Adrenal gland (tissue), 5 donors: ENCODE data around the gene PPP2R5C.

Experiments
- CTCF ChIP-seq, 6 experiments: fragments of 450-650 bp in 4 of 6; fragments of 200-600 bp in 2 of 6; sonication (generic) in 1 of 6; IDR thresholded peaks; 1 replicate in 5 of 6; 2 replicates in 1 of 6; pipeline versions ENCODE4 v1.5.1 to v1.8.0; 2016 to 2021; ENCODE audit warnings: antibody characterized with exemption in 6 of 6, mild to moderate bottlenecking in 2 of 6, moderate library complexity in 1 of 6
- POLR2A ChIP-seq, 2 donors: fragments of 450-650 bp; IDR thresholded peaks; one replicate each; pipeline ENCODE4 v1.6.1; 2017; ENCODE audit warnings: antibody characterized with exemption in 2 of 2, mild to moderate bottlenecking in 2 of 2, moderate library complexity in 1 of 2
- donor health status: DM: no; HTN: no; CAD: no.

GRCh38 chr14:101743701-101744100 is 17.8 kb upstream of the PPP2R5C start:
- TF ChIP-seq CTCF (IDR thresholded peaks at IDR 0.05) (no peak), POLR2A (IDR thresholded peaks at IDR 0.05) (no peak)
